Activated CD8-positive, alpha-beta memory T cell treated with anti-CD3 and anti-CD28 coated beads for 1 hour (primary cell): ENCODE results near the gene RAC3.
A peak's percentile ranks its signal among the peaks of the same experiment; 100 is the strongest.

Experiments
- DNase-seq, 2 donors: peaks; one replicate each; pipeline ENCODE4 v3.0.0-alpha.2; 2020; ENCODE audit warnings: low read depth in 1 of 2; ENCODE audit errors: extremely low read depth in 1 of 2

The RAC3 gene

DNA sequence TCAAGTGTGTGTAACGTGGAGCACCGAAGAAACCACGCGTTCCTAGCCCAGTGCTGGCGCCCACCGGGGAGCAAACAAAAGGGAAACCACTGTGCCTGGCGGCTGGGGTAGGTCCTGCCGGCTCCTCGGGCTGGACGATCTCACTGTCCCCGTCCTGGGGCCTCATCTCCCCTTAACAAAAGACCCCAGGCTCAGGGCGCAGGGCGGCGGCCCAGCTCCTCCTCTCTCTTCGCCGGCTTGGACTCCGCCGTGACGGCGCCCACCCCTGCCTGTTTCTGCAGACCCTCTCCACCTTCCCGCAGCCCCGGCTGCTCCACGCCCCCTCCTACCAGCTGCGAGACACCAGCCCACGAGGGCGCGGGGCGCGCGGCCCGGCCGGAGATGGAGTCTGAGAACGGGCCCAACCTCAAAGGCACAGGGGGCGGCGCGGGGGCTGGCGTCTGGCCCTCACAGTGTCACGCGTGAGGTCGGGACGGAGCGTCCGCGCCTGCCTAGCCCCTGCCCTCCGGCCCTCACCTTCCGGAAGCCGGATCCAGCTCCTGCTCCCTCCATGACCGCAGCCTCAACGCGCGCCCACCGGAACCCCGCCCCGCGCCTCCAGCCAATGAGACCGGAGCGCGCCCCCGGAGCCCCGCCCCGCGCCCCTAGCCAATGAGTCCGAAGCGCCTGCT, 9.0 kb upstream of the RAC3 start, which contains the start of gene CENPX:
CENPX (minus strand) TSS at position 569 of the 671 bp plus-strand sequence; CDS start at position 552, 17 bp downstream.
- DNase-seq = no peak

DNA sequence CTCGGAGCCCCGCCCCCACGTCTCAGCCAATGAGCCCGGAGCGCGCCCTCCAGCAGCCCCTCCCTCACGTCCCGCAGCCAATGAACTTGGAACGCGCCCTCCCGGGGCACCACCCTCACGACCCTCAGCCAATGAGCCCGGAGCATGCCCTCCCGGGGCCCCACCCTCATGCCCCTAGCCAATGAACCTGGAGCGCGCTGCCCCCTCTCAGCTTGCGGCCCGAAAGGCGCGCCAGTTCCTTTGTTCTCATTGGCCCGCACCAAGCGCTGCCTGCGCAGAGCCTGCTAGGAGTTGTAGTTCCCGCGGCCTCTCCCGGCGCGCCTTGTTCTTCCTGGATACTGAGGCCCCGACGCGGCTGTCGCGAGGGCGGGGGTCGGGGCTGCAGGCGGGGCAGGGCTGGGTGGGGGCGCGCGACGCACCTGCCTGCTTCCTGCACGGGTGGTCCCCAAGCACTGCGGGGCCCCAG, 8.5 kb upstream of the RAC3 start, which contains the start of gene LRRC45:
LRRC45 (plus strand) TSS at position 325 of the 466 bp plus-strand sequence. CDS start 339 bp downstream, outside the sequence.
- DNase-seq = peak; percentile 99 to 100

DNA sequence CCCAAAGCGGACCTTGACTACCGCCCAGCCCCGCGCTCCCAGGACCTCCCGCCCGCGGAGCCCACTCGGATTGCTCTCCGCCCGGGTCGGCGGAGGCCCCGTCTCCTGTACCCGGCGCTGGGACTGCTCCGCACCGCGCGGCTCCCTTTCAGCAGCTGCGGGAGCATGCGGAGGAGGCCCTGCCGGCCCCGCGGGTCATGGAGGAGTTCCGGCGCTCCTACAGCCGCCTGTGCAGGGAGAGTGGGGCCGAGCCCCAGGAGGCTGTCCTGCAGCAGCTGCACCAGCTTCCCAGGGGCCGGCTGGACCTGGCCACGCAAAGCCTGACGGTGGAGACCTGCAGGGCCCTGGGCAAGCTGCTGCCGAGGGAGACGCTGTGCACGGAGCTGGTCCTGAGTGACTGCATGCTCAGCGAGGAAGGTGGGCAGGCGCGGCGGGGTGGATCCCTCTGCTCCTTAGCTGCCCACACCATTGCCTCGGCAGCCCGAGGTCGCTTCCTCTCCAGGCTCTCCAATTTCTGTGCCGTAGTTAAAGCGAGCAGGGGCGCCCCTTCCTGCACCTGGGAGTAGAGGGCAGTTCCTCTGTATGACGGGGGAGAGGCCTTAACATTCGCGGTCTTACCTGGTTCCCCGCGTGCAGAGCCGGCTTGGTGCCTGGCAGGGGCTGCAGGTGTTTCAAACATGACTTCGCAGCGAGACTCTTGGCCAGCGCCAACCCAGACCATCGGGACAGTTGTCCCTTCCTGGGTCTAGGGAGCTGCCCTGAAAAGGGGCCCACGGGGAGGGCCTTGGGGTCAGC, 7.8 kb upstream of the RAC3 start:
- DNase-seq = no peak

DNA sequence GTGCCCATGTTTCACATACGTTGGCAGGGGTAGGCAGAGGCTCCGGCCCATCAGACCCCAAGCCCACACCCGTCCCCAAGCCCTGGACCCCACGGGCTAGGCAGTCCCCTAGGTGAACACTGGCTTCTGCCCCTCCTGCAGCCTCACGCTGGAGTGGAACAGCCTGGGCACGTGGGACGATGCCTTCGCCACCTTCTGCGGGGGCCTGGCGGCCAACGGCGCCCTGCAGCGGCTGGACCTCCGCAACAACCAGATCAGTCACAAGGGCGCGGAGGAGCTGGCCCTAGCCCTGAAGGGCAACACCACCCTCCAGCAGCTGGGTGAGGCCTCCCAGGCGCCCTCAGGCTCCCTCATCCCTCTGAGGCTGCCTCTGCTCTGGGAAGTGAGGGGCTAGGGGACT, 6.6 kb upstream of the RAC3 start:
- no peak for DNase-seq

DNA sequence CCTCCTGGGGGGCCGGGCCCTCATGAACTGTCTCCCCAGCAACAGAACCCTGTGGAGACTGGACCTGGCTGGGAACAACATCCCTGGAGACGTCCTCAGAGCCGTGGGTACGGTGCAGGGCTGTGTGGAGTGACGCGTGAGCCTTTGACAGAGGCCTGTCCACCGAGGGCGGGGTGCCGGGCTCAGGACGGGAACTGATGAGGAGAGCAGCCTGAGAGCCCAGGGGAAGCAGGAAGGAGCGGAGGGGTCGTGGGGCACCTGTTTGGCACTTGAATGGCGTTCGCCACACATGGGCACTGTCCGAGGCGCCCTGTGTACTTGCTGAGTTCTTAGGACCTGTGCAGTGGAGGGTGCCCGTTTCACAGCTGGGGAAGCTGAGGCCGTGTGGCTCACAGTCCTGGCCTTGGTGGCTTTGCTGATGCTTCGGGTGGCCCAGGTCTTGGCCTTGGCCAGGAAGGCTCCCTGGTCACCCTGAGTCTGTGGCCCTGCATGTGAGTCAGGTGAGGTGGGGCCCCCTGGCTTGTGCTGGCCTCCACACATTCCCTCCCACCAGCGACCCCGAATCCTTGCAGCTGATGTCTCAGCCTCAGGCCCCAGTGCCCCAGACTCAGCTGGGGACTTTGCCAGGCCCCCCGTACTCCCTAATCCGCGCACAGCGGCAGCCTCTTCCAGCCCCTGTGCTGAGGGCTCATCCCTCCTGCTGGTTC, 5.9 kb upstream of the RAC3 start:
- no peak for DNase-seq

DNA sequence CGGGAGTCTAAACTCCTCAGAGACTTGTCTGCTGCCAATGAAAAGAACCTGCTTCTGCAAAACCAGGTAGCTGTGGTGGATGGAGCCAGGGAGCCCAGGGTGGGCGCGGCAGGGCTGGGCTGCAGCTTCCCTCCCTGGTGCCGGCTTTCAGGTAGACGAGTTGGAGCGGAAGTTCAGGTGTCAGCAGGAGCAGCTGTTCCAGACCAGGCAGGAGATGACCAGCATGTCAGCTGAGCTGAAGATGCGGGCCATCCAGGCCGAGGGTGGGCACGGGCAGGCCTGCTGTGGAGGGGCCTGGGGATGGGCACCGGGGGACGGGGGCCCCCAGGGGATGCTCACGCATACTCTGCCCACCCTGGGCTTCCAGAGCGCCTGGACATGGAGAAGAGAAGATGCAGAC, 3.2 kb upstream of the RAC3 start:
- no peak for DNase-seq

DNA sequence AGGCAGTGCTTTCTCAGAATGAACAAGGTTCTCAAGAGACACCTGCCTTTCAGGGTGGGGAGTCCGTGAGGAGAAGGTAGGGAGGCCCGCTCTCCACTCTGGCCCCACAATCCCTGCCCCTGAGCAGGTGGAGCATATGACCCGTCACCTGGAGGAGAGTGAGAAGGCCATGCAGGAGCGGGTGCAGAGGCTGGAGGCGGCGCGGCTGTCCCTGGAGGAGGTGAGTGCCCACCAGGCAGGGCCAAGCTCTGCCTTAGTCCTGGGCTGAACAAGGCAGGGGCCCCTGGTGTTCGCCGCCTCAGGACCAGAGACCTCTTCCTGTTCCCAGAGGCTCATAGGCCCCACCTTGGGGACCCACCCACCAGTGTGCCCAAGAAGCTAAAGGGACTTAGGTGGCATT, 2.5 kb upstream of the RAC3 start:
- no peak for DNase-seq

DNA sequence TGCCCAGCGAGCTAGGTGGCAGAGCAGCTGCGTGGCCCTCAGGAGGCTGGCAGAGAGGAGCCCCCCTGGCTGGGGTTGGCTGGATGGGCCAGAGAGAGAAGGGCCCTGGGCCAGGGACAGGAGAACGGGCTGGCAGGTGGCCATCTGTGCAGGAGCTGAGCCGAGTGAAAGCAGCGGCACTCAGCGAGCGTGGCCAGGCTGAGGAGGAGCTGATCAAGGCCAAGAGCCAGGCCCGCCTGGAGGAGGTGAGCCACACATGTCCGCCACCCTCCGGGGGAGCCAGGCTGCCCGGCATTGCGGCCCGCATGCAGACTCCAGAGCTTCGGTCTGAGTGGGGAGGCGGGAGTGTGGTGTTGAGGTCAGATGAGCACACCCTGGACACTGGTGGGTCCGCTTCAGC, 2.1 kb upstream of the RAC3 start:
- DNase-seq = no peak

DNA sequence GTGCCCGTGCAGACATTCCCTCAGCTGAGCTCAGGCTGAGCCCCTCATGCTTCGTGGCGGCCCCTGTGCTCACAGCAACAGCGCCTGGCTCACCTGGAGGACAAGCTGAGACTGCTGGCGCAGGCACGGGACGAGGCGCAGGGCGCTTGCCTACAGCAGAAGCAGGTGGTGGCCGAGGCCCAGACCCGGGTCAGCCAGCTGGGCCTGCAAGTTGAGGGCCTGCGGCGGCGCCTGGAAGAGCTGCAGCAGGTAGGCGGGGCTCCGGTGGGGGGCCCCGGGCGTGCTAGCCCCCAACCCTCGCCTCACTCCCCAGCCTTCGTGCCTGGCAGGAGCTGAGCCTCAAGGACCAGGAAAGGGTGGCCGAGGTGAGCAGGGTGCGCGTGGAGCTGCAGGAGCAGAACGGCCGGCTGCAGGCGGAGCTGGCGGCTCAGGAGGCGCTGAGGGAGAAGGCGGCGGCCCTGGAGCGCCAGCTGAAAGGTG, 1.4 kb upstream of the RAC3 start:
- DNase-seq = no peak

DNA sequence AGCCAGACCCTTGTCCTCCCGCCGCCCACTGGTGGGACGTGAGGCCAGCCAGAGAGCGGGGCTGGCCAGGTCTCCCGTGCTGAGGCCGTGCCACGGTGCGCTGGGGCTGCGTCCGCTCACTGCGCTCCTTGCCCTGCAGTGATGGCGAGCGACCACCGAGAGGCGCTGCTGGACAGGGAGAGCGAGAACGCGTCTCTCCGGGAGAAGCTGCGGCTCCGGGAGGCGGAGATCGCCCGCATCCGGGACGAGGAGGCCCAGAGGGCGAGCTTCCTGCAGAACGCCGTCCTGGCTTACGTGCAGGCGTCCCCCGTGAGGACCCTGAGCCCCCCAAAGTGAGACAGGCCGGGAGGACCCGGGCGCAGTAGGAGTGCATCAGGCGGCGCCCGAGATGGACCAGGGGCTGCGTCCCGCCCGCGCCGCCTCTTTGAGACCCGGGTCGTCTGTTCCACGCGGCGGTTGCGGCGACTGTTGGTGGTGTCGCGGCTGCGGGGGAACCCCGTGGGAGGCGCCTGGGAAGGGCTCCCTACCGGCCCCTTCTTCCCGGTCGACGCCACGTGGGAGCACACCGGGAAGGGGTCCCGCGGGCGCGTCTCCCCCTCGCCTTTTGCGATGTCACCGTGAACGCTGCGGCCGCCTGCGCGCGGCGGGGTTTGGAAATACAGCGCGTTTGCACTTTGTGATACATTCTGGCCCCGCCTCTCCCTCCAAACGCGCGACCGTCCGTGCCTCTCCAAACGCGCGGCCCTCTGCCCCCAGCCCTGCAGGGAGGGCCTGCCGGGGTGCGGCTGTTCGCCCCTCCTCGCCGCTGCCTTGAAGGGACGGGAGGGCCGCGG, 792 bp upstream of the RAC3 start:
- peak in 1 of 2 donors; percentile 65 for DNase-seq

DNA sequence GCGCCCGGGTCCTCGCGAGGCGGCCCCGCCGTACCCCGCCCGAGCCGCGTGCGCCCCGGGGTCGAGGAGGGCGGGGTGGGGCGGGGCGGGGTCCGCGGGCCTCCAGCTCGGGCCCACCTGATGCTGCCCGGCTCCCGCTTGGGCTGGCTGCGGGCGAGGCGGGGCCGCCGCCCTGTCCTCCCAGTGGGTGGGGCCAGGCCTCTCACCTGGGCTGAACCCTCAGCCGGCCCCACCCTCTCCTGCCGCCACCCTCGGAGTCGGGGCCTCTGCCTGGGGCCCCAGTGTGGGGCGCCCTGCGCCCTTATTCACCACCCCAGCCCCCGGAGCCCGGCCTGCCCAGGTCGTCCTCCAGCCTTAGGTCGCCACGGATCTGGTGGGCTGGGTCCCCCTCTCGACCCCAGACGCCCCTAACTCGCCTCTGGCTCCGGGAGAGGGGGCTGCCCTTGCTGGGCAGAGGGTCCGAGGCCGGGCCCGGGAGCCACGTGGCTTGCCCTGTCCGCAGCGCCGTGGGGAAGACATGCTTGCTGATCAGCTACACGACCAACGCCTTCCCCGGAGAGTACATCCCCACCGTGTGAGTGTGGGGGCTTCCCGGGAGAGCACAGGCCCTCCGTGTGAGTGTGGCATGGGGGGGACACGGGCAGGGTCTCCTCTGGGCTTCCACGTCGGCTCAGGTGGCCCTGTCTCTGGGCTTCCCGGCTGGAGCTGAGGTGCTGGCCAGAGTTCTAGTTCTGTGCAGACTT, 578 bp downstream of the RAC3 start:
- no peak for DNase-seq

DNA sequence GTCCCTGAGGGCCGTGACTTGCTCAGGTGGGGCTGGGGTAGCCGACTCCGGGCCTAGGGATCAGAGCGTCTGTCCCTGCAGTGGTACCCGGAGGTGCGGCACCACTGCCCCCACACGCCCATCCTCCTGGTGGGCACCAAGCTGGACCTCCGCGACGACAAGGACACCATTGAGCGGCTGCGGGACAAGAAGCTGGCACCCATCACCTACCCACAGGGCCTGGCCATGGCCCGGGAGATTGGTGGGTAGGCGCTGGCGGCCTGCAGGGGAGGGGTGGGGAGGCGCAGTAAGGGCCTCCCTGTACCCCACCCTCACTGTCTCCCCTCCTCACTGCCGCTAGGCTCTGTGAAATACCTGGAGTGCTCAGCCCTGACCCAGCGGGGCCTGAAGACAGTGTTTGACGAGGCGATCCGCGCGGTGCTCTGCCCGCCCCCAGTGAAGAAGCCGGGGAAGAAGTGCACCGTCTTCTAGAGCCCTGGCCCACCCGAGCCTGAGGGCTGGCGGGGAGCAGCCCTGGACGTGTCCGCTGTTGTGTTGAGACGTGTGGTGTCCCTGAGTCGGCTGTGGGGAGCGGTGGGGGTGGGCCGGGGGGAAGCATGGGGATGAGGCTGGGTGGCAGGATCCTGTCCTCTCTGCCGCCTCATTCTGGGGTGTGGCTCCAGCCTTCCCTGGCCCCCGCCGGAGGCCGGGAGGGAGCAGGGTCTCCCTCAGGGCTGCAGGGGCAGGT, 2.0 kb downstream of the RAC3 start:
- DNase-seq = no peak

DNA sequence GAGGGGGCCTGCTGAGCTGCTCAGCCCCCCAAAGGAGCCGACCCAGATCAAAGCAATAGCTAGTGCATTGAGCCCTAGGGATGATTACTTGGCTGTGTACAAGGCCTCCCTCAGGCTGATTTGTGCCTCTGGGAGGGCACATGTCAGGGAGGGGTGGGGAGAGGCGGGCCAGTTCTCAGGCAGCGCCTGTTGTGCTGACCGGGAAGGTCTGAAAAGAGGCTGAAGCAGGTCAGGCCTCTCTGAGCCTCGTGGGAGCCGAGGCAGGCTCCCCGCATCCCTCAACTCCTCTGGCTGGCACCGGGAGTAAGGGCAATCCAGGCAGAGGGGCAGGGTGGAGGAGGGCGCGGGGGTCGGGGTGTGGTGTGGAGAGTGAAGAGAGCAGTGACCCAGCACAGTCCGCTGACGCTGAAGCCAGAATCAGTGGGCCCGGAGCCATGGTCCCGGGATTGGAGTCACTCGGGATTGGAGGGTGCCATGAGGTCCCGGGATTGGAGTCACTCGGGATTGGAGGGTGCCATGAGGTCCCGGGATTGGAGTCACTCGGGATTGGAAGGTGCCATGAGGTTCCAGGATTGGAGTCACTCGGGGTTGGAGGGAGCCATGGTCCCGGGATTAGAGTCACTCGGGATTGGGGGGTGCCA, 3.0 kb downstream of the RAC3 start:
- no peak for DNase-seq

DNA sequence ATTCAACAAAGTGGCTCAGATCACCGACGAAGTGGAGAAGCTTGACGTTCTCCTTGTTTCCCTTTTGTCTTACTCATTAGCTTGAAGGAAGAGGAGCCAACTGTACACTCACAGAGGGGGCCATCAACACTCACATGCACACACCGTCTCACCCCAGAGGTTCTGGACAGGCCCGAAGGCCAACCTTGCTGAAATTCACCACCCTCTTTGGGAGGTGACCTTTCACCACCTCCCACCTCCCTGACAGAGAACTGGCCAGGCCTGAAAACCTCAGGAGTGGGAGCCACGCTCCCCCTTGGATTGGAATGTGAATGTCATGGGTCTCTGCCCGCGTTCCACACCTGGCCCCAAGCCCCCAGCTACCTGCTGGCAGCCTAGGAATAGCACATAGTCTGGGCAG, 4.0 kb downstream of the RAC3 start:
- DNase-seq = no peak

DNA sequence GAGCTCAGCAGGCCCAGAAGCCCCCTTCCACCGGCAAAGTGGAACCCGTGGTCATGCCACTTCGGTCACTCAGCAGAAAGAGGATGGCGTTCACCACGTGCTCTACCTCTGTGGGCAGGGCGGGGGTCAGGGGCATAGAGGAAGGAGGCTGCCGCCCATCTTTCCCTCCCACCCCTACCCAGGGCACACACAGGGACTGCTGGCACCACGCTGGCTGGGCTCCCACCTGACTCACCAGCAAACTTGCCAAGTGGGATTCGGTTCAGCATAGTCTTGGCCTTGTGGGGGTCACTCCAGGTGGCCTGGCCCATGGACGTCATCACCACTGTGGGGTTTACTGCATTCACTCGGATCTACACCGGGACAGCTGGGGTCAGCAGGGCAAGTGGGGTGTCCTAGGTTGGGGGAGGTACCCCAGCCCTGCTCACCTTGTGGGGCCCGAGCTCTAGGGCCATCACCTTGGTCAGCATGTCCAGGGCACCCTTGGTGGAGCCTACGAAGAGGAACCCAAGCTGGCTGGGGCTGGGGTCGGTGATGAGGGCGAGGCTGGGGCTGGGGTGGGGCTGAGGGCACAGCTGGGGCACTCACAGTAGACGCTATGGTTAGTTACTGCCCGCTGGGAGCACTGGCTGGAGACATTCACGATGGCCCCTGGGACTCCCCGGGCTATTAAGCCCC, 4.6 kb downstream of the RAC3 start:
- DNase-seq = no peak

DNA sequence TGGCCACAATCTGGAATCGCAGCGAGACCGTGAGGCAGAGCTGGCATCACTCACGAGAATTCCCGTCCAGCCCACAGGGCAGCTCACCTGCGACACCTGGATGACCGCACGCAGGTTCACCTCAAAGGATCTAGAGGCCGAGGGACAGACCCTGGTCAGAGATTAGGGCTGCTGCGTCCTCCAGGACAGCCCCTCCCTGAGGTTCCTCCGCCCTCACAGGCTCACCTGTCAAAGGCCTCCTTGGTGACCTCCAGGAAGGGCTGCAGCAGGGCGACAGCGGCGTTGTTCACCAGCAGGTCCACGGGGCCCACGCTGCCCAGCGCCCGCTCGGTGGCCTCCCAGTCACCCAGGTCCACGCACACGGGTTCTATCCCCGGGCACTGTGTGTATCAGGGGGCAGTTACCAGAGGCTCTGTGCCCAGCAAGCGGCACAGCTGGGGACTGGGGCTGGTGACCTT, 5.2 kb downstream of the RAC3 start:
- DNase-seq = no peak

DNA sequence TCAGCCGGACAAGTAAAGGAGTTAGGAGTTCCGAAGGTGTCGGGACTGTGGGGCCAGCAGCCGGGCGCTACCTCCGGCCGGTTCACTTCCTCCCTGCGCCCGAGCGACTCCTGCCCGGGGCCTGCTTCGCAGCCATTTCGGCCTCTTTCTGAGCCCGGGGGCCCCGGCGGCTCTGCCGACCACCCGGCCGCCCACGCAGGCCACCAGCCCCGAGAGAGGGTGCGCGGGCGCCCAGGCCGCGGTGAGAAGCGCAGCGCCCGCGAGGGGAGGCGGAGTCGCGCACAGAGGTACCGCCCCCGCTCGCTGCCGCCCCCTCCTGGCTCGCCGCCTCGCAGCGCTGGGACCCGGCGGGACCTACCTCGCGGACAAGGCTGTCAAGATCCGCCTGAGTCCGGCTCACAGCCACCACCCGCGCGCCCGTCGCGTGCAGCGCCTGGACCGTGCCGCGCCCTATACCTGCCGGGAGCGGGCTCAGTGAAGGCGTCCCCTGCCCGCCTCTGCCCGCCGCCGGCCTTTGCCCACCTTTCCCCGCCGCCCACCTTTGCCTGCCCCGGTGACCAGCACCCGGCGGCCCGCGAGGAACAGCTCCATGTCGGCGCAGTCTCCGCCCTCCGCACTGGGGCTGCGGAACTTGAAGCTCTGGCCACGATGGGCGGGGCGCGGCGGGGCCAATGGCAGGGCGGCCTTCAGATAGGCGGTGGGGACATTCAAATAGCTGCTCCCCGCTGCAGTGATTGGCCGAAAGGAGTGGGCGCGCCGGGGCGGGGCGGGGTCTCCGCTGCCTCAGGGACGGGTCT, 5.8 kb downstream of the RAC3 start, which contains the start of gene DCXR:
DCXR (minus strand) TSS at position 606 of the 797 bp plus-strand sequence; CDS start at position 591, 15 bp downstream.
- DNase-seq = peak; percentile 82 to 90
